OCI-LY3 (cell line): ENCODE results near the gene IQSEC1.

Experiments used
- EZH2phosphoT487 ChIP-seq: fragments of 200-600 bp; shearing (Covaris generic); IDR thresholded peaks from 2 replicates; pipeline ENCODE4 v1.6.1; 2018; ENCODE audit warnings: antibody characterized with exemption, mixed run types, low read depth
- TF ChIP-seq, protein P1 (sequence below): fragments of 200-600, 300-600 bp; sonication (generic); IDR thresholded peaks from 2 replicates; pipeline ENCODE4 v1.5.1; 2014; ENCODE audit warnings: antibody characterized with exemption, low read length, low read depth

DNA sequence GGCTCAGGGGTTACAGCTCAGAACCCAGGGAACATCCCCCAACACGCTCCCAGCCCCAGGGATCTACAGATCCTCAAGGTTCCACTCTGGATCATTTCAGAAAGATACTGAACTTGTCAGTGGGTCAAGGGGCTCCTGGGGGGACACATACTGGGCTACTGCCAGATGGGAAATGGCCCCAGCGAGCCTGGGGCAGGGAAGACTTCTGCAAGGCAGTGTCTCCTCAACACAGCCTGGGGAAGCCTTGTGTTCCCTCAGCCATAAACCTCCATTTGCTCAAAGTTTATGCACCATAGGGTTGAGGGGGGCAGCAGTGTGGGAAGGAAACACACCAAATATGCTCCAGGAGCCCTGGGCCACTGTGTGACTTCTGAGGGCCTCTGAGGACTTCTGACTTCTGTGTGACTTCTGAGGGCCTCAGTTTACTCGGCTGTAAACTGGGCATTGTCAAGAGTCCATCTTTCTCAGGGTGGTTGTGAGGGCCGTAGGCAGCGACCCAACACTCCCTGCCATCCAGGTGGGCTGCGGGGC, 58.4 kb downstream of the IQSEC1 start:
- TF ChIP-seq, protein P1, sequence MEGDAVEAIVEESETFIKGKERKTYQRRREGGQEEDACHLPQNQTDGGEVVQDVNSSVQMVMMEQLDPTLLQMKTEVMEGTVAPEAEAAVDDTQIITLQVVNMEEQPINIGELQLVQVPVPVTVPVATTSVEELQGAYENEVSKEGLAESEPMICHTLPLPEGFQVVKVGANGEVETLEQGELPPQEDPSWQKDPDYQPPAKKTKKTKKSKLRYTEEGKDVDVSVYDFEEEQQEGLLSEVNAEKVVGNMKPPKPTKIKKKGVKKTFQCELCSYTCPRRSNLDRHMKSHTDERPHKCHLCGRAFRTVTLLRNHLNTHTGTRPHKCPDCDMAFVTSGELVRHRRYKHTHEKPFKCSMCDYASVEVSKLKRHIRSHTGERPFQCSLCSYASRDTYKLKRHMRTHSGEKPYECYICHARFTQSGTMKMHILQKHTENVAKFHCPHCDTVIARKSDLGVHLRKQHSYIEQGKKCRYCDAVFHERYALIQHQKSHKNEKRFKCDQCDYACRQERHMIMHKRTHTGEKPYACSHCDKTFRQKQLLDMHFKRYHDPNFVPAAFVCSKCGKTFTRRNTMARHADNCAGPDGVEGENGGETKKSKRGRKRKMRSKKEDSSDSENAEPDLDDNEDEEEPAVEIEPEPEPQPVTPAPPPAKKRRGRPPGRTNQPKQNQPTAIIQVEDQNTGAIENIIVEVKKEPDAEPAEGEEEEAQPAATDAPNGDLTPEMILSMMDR: no peak
- no peak for TF ChIP-seq EZH2phosphoT487
